GM10248 (cell line): Measurements from ENCODE around the gene LYRM1.

Experiments used
- CTCF ChIA-PET: fragments of 300-600 bp; sonication (Branson Sonifier 250); formaldehyde crosslinking; extraction: SDS; loops from one replicate; lab custom pipeline; 2021; ENCODE audit warnings: antibody characterized with exemption; lab: Yijun Ruan, JAX
- POLR2A ChIA-PET: fragments of 350-650 bp; sonication (Branson Sonifier 250); formaldehyde crosslinking; extraction: SDS; loops from one replicate; lab custom pipeline; 2020; ENCODE audit warnings: antibody characterized with exemption; lab: Yijun Ruan, JAX
- DNase-seq: peaks from one replicate; pipeline ENCODE4 v3.0.0; 2012; ENCODE audit errors: extremely low spot score
- CTCF ChIP-seq: IDR thresholded peaks from 2 replicates; pipeline ENCODE4 v1.5.1; 2012; ENCODE audit warnings: mild to moderate bottlenecking, low read depth; ENCODE audit errors: extremely low read depth, missing control alignments, control extremely low read depth

LYRM1 gene

GRCh38 chr16:20865420-20866131, 35.0 kb upstream of the LYRM1 start:
- TF ChIP-seq CTCF: no peak
- DNase-seq: peak; percentile 68
- CTCF ChIA-PET: interaction anchor here (0.7 to 4.8 kb wide), 7 partner anchors 10 to 59 kb away, joined by 3 to 34 read pairs (median 4); partner anchors contain the start of genes ERI2 and REXO5
- POLR2A ChIA-PET: interaction anchor here (0.6 to 1.3 kb wide), 7 partner anchors 9 to 655 kb away, joined by 3 to 6 read pairs (median 3); no protein-coding TSS in a partner anchor

GRCh38 chr16:20866145-20866772, 34.3 kb upstream of the LYRM1 start:
- no peak for TF ChIP-seq CTCF
- POLR2A ChIA-PET: interaction anchor here (0.6 to 1.3 kb wide), 5 partner anchors 8 to 59 kb away, joined by 3 to 6 read pairs (median 4); no protein-coding TSS in a partner anchor
- CTCF ChIA-PET: interaction anchor here (0.7 to 4.8 kb wide), 8 partner anchors 9 to 60 kb away, joined by 3 to 34 read pairs (median 4); partner anchors contain the start of genes ERI2 and REXO5
- DNase-seq: no peak

GRCh38 chr16:20866801-20867200, 33.8 kb upstream of the LYRM1 start:
- POLR2A ChIA-PET: interaction anchor here (1.2 kb wide), 1 partner anchor 8 kb away, joined by 4 read pairs; no protein-coding TSS in a partner anchor
- no peak for DNase-seq
- CTCF ChIA-PET: interaction anchor here (1.1 to 4.8 kb wide), 8 partner anchors 9 to 55 kb away, joined by 3 to 34 read pairs (median 5); no protein-coding TSS in a partner anchor

GRCh38 chr16:20867585-20867984, 33.0 kb upstream of the LYRM1 start:
- no peak for DNase-seq
- ChIA-PET POLR2A (no interaction called here), CTCF (interaction anchor here (0.9 to 4.8 kb wide), 7 partner anchors 10 to 54 kb away, joined by 3 to 34 read pairs (median 5); no protein-coding TSS in a partner anchor)
- no peak for TF ChIP-seq CTCF

More at GRCh38 chr16:20866801-20867200, 33.8 kb upstream of the LYRM1 start:
- TF ChIP-seq CTCF: no peak

- DNase-seq: no peak
- POLR2A ChIA-PET: no interaction called here
- TF ChIP-seq CTCF: no peak
- CTCF ChIA-PET: interaction anchor here (1.9 kb wide), 1 partner anchor 53 kb away, joined by 5 read pairs; no protein-coding TSS in a partner anchor
Measured at GRCh38 chr16:20868890-20869289, 31.7 kb upstream of the LYRM1 start.

- no peak for DNase-seq
- TF ChIP-seq CTCF: no peak
- ChIA-PET POLR2A (no interaction called here), CTCF (no interaction called here)
Measured at GRCh38 chr16:20870122-20870820, 30.3 kb upstream of the LYRM1 start.
